ENCODE results near the gene LEPROT.

LEPROT gene

GRCh38 chr1:65417729-65418128 is 2.7 kb upstream of the LEPROT start:
- Histone ChIP-seq H3K4me2 (ENCODE audit: low read length, poor library complexity, severe bottlenecking) (peak overlapping the region; percentile 30), H4K91ac (ENCODE audit: low read length) (no peak overlapping the region), H2AK5ac (ENCODE audit: low read length, severe bottlenecking) (peak overlapping the region; percentile 92), H3K27ac (ENCODE audit: low read length, poor library complexity, severe bottlenecking) (peak overlapping the region; percentile 86), H3K27me3 (ENCODE audit: control insufficient read depth in 1 of 2, insufficient read depth in 1 of 2, low read length in 2 of 2) (no peaks in the 10 kb centered on the region), H3K4me1 (ENCODE audit: control insufficient read depth, insufficient read depth, low read depth, low read length) (peaks cover 10% of the 10 kb centered on the region), H2BK15ac (ENCODE audit: low read depth, poor library complexity, severe bottlenecking) (no peak overlapping the region), H3K14ac (ENCODE audit: low read length in 2 of 2) (no peak overlapping the region), H3K18ac (ENCODE audit: low read depth in 1 of 2, low read length in 2 of 2) (no peak overlapping the region), H3K4me3 (ENCODE audit: insufficient read depth in 1 of 2, low read depth in 1 of 2, low read length in 2 of 2) (no peak overlapping the region), H3K9ac (ENCODE audit: low read length) (no peak overlapping the region), H3K23ac (ENCODE audit: low read length in 2 of 2) (no peak overlapping the region), H3K9me3 (ENCODE audit: control insufficient read depth, low read length) (no peaks in the 10 kb centered on the region), H3K79me1 (replicated peaks; ENCODE audit: low read length, poor library complexity, severe bottlenecking) (no peaks in the 10 kb centered on the region), H2BK5ac (ENCODE audit: low read depth, low read length, poor library complexity, severe bottlenecking) (peak overlapping the region; percentile 63), H3K36me3 (ENCODE audit: control insufficient read depth in 1 of 2, insufficient read depth in 2 of 2, low read depth in 1 of 2, low read length in 2 of 2) (no peaks in the 10 kb centered on the region), H2BK120ac (ENCODE audit: low read depth, low read length) (no peak overlapping the region), H2AFZ (ENCODE audit: low read depth, low read length) (no peak overlapping the region), H3K4ac (ENCODE audit: low read depth in 1 of 2, low read length in 2 of 2) (no peak overlapping the region), H4K8ac (ENCODE audit: low read length) (no peak overlapping the region), H2BK12ac (ENCODE audit: low read length in 2 of 2) (no peak overlapping the region)
- DNase-seq = no peak
- 97% methylated on average over 2 of the region's 2 CpGs for WGBS

- WGBS = 94% methylated on average over 3 of the region's 4 CpGs
- H3K4ac ChIP-seq (ENCODE audit: low read depth in 1 of 2, low read length in 2 of 2) = no peak overlapping the region
- H3K9me3 ChIP-seq (ENCODE audit: control insufficient read depth, low read length) = no peaks in the 10 kb centered on the region
- H3K27ac ChIP-seq (ENCODE audit: low read length, poor library complexity, severe bottlenecking) = peak overlapping the region; percentile 86
- H3K27me3 ChIP-seq (ENCODE audit: control insufficient read depth in 1 of 2, insufficient read depth in 1 of 2, low read length in 2 of 2) = no peaks in the 10 kb centered on the region
- H3K4me3 ChIP-seq (ENCODE audit: insufficient read depth in 1 of 2, low read depth in 1 of 2, low read length in 2 of 2) = no peak overlapping the region
- no peak overlapping the region for H3K14ac ChIP-seq (ENCODE audit: low read length in 2 of 2)
- H3K18ac ChIP-seq (ENCODE audit: low read depth in 1 of 2, low read length in 2 of 2) = no peak overlapping the region
- no peak overlapping the region for H3K4me2 ChIP-seq (ENCODE audit: low read length, poor library complexity, severe bottlenecking)
- H2BK12ac ChIP-seq (ENCODE audit: low read length in 2 of 2) = no peak overlapping the region
- DNase-seq = no peak
- peak overlapping the region; percentile 53 for H2BK5ac ChIP-seq (ENCODE audit: low read depth, low read length, poor library complexity, severe bottlenecking)
- no peak overlapping the region for H2AK5ac ChIP-seq (ENCODE audit: low read length, severe bottlenecking)
- no peak overlapping the region for H3K23ac ChIP-seq (ENCODE audit: low read length in 2 of 2)
- H2BK120ac ChIP-seq (ENCODE audit: low read depth, low read length) = no peak overlapping the region
- peak overlapping the region; percentile 90 for H3K9ac ChIP-seq (ENCODE audit: low read length)
- no peaks in the 10 kb centered on the region for H3K79me1 ChIP-seq (replicated peaks; ENCODE audit: low read length, poor library complexity, severe bottlenecking)
- peak overlapping the region; percentile 36 for H4K8ac ChIP-seq (ENCODE audit: low read length)
- H2AFZ ChIP-seq (ENCODE audit: low read depth, low read length) = no peak overlapping the region
- H2BK15ac ChIP-seq (ENCODE audit: low read depth, poor library complexity, severe bottlenecking) = no peak overlapping the region
- peaks cover 14% of the 10 kb centered on the region for H3K4me1 ChIP-seq (ENCODE audit: control insufficient read depth, insufficient read depth, low read depth, low read length)
- no peaks in the 10 kb centered on the region for H3K36me3 ChIP-seq (ENCODE audit: control insufficient read depth in 1 of 2, insufficient read depth in 2 of 2, low read depth in 1 of 2, low read length in 2 of 2)
- no peak overlapping the region for H4K91ac ChIP-seq (ENCODE audit: low read length)
Observed at GRCh38 chr1:65418522-65419185, 1.8 kb upstream of the LEPROT start.

DNA sequence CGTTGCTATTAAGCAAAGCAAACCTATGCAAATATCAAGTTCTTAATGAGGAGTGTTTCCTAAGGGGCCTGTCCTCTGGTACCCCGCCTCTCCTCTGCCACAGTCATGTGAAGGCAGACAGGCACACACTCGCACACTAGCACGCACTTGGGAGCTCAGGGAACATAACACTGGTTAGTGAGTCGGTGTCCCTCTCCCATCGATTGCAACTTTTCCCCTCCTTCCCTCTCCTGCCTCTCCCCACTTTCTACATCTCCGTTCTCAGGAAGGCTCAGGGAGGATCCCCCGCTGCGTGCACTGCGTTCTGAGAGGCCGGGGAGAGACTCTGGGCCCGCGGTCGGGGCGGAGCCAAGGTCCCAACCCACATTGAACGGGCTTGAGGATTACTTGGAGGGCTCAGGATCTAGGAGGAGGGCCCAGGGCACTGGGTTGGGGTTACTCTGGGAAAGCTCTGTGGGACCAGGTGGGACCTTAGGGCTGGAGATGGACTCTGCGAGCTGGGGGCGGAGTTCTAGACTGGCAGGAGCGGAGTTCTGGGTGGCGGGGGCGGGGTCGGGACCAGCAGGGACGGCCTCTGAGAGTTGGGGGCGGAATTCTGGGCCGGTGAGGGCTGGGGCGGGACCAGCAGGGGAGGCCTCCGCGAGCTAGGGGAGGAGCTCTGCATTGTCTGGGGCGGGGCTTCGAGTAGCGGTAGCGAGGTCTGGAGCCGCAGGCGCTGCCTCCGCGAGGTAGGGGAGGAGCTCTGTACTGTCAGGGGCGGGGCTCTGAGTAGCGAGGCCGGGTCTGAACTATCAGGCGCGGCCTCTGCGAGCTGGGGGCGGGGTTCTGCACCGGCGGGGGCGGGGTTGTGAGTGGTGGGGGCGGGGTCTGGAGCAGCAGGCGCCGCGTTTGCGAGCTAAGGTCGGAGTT is 533 bp upstream of the LEPROT start:
- no peaks in the 10 kb centered on the region for H3K27me3 ChIP-seq (ENCODE audit: control insufficient read depth in 1 of 2, insufficient read depth in 1 of 2, low read length in 2 of 2)
- peak; percentile 98 for DNase-seq

More for the DNA sequence above, 533 bp upstream of the LEPROT start:
- WGBS = 1% methylated on average over 40 of the region's 52 CpGs
- Histone ChIP-seq H3K14ac (ENCODE audit: low read length in 2 of 2) (peak overlapping the region in 1 of 2 experiments; percentile 56), H2BK12ac (ENCODE audit: low read length in 2 of 2) (no peak overlapping the region), H4K8ac (ENCODE audit: low read length) (peak overlapping the region; percentile 82), H3K18ac (ENCODE audit: low read depth in 1 of 2, low read length in 2 of 2) (peak overlapping the region; percentile 26 to 79), H3K9me3 (ENCODE audit: control insufficient read depth, low read length) (no peaks in the 10 kb centered on the region), H2BK15ac (ENCODE audit: low read depth, poor library complexity, severe bottlenecking) (no peak overlapping the region), H3K23ac (ENCODE audit: low read length in 2 of 2) (no peak overlapping the region), H2BK5ac (ENCODE audit: low read depth, low read length, poor library complexity, severe bottlenecking) (no peak overlapping the region), H3K36me3 (ENCODE audit: control insufficient read depth in 1 of 2, insufficient read depth in 2 of 2, low read depth in 1 of 2, low read length in 2 of 2) (no peaks in the 10 kb centered on the region), H2AFZ (ENCODE audit: low read depth, low read length) (peak overlapping the region; percentile 43), H3K4me3 (ENCODE audit: insufficient read depth in 1 of 2, low read depth in 1 of 2, low read length in 2 of 2) (peak overlapping the region; percentile 74 to 82), H3K9ac (ENCODE audit: low read length) (peak overlapping the region; percentile 90), H2BK120ac (ENCODE audit: low read depth, low read length) (no peak overlapping the region), H3K4me1 (ENCODE audit: control insufficient read depth, insufficient read depth, low read depth, low read length) (peaks cover 12% of the 10 kb centered on the region), H3K27ac (ENCODE audit: low read length, poor library complexity, severe bottlenecking) (peak overlapping the region; percentile 86), H3K4ac (ENCODE audit: low read depth in 1 of 2, low read length in 2 of 2) (peak overlapping the region in 1 of 2 experiments; percentile 21), H3K4me2 (ENCODE audit: low read length, poor library complexity, severe bottlenecking) (peak overlapping the region; percentile 55), H2AK5ac (ENCODE audit: low read length, severe bottlenecking) (no peak overlapping the region), H3K79me1 (replicated peaks; ENCODE audit: low read length, poor library complexity, severe bottlenecking) (no peaks in the 10 kb centered on the region), H4K91ac (ENCODE audit: low read length) (no peak overlapping the region)
